Activated CD8-positive, alpha-beta memory T cell treated with anti-CD3 and anti-CD28 coated beads, Interleukin-2, amount 50 U/mL, for 1 hour (primary cell): ENCODE results near the gene GLTPD2.

Source experiments
- DNase-seq: peaks from one replicate; pipeline ENCODE4 v3.0.0-alpha.2; 2020; ENCODE audit errors: extremely low read depth

The GLTPD2 gene

GRCh38 chr17:4788807-4789700 lies at the start of gene GLTPD2:
TSS of gene GLTPD2 (plus strand) at chr17:4788964. CDS start at chr17:4789012, 48 bp downstream.
- DNase-seq, result no peak

GRCh38 chr17:4739122-4740024 lies 49.4 kb upstream of the GLTPD2 start, which contains the start of the genes CXCL16 and ZMYND15:
TSS of gene CXCL16 (minus strand) at chr17:4739928. CDS start at chr17:4739339, 589 bp downstream.
TSS of gene ZMYND15 (plus strand) at chr17:4739833. CDS start at chr17:4740549, 716 bp downstream.
- no peak for DNase-seq

GRCh38 chr17:4740025-4740351 lies 48.8 kb upstream of the GLTPD2 start:
- peak; percentile 28 for DNase-seq

- no peak for DNase-seq
Observed at GRCh38 chr17:4740584-4740983, 48.2 kb upstream of the GLTPD2 start.

DNA sequence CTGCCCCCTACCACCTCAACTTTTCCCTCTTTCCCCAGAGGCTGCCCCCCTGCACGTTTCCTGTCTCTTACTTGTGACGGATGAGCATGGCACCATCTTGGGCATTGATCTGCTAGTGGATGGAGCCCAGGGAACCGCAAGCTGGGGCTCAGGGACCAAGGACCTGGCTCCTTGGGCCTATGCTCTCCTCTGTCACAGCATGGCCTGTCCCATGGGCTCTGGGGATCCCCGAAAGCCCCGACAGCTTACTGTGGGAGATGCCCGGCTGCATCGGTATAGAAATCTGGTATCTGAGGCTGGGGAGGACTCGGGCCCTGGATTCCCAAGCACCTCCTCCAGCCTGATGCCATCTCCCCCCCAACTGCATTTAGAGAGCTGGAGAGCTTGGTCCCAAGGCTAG lies 47.2 kb upstream of the GLTPD2 start:
- DNase-seq, result no peak

- DNase-seq, result no peak
Observed at GRCh38 chr17:4742133-4742532, 46.6 kb upstream of the GLTPD2 start.

- no peak for DNase-seq
Observed at GRCh38 chr17:4742629-4743028, 46.1 kb upstream of the GLTPD2 start.

DNA sequence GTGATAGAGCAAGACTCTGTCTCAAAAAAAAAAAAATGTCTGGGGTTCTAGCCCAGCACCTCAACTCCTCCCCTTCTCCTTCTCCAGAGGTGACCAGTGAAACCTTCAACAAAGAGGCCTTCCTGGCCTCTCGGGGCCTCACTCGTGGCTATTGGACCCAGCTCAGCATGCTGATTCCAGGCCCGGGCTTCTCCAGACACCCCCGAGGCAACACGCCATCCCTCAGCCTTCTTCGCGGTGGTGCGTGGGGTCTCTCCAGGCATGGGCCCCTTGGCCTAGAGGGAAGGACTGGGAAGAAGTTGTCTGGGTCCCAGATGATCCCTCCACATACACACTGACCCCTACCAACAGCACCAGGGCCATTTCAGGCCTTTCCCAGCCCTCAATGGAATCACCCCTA lies 45.5 kb upstream of the GLTPD2 start:
- DNase-seq, result no peak

DNA sequence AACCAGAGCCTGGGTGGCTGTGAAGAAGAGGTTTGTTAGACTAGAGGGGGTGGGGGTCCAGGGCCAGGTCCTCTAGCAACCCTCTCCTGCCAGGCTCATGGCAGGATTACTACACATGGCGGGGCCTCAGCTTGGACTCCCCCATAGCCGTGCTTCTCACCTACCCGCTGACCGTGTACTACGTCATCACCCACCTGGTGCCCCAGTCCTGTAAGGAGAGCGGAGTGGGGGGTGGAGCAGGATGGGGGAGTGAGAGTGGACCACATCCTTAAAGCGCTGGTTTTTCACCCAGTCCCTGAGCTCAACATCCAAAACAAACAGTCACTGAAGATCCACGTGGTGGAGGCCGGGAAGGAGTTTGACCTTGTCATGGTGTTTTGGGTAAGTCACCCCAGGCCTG lies 44.9 kb upstream of the GLTPD2 start:
- DNase-seq, result no peak

DNA sequence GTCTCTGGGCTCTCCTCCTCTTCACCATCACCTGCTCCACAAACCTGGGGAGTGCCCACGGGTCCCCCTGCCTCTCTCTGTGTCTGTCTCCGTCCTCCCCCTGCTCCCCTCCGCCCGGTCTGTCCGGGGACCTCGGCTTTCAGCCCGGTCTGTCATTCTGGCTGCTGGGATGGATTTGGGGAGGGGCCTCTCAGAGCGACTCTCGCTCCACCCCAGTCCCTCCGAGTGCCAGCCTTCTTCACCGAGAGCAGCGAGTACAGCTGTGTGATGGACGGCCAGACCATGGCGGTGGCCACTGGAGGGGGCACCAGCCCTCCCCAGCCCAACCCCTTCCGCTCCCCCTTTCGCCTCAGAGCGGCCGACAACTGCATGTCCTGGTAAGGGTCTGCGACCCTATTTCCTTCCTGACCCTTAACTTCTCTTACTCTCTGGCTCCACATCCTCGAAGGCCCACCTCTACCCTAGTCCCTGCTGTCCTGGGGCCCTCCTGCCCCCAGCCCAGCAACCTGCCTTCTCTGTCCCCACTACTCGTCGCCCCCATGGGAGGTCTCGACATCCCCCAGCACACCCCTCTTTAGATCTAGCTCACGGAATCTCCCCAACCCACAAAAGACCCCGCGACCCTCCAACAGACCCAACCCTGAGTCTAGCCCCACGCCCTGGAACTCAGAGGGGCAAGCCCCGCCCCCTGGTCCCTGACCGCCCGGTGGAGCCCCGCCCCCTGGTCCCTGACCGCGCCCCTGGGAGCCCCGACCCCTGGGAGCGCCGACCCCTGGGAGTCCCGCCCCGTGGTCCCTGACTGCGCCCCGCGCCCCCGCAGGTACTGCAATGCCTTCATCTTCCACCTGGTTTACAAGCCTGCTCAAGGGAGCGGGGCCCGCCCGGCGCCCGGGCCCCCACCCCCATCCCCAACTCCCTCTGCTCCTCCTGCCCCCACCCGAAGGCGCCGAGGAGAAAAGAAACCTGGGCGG lies 43.5 kb upstream of the GLTPD2 start:
- no peak for DNase-seq

- no peak for DNase-seq
Observed at GRCh38 chr17:4747847-4748246, 40.9 kb upstream of the GLTPD2 start.

- DNase-seq, result no peak
Observed at GRCh38 chr17:4748686-4749085, 40.1 kb upstream of the GLTPD2 start.

- DNase-seq, result no peak
Observed at GRCh38 chr17:4750606-4751005, 38.2 kb upstream of the GLTPD2 start.

- no peak for DNase-seq
Observed at GRCh38 chr17:4751932-4752331, 36.8 kb upstream of the GLTPD2 start.

GRCh38 chr17:4753392-4753791 lies 35.4 kb upstream of the GLTPD2 start:
- DNase-seq, result no peak

DNA sequence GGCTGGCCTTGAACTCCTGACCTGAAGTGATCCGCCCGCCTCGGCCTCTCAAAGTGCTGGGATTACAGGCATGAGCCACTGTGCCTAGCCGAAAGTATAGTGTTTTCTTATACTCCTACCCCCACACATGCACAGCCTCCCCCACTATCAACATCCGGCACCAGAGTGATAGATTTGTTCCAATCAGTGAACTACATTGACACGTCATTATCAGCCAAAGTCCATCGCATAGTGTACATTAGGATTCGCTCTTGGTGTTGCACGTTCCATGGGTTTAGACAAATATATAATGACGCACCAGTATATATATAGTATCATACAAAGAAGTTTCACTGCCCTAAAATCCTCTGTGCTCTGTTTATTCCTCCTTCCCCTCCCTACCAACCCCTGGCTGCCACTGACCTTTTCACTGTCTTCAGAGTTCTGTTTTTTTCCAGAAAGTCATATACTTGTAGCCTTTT lies 29.0 kb upstream of the GLTPD2 start:
- DNase-seq, result no peak

GRCh38 chr17:4764595-4764994 lies 24.2 kb upstream of the GLTPD2 start:
- DNase-seq, result no peak

GRCh38 chr17:4766201-4766600 lies 22.6 kb upstream of the GLTPD2 start:
- no peak for DNase-seq

DNA sequence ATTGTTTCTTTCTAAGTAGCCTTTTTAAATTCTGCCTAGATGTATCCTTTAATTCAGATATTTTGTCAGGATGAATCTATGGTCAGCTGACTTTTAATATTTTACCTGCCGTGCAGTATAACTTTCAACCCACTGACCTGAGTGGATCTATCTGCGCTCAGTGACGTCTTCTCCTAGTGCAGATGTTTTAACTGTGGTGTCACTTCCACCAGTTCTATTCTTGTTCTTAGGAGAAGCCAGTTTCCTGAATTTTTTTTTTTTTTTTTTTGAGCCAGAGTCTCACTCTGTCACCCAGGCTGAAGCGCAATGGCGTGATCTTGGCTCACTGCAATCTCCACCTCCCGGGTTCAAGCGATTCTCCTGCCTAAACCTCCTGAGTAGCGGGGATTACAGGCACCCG lies 22.0 kb upstream of the GLTPD2 start:
- DNase-seq, result no peak

DNA sequence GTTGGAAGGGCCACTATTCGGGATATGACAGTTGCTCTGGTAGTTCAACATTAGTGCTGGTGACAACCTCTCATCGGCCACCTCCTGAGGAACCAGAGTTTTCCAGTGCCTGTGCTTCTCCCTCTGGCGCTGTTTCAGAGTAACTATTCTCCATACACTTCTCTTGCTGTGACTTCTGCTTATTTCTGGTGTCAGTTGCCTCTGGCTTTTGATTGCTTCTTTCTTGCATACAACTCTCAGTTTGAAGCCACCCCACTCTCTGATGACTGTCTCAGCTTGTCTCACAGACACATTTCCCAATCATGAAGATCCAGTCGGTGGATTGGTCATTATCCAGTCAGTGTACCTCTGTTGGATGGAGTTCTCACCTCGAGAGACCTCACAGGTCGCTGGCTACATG lies 20.5 kb upstream of the GLTPD2 start:
- no peak for DNase-seq

- DNase-seq, result no peak
Observed at GRCh38 chr17:4769628-4770027, 19.1 kb upstream of the GLTPD2 start.
